GM20000 (cell line): ENCODE measurements around the gene CHRM1.

Source experiments
- DNase-seq: peaks from one replicate; pipeline ENCODE4 v3.0.0; 2012; ENCODE audit warnings: low spot score
- TF ChIP-seq, protein P1 (sequence below): IDR thresholded peaks from 2 replicates; pipeline ENCODE4 v1.5.1; 2012; ENCODE audit warnings: mild to moderate bottlenecking, control low read depth; ENCODE audit errors: extremely low read depth, missing control alignments

Gene CHRM1

DNA sequence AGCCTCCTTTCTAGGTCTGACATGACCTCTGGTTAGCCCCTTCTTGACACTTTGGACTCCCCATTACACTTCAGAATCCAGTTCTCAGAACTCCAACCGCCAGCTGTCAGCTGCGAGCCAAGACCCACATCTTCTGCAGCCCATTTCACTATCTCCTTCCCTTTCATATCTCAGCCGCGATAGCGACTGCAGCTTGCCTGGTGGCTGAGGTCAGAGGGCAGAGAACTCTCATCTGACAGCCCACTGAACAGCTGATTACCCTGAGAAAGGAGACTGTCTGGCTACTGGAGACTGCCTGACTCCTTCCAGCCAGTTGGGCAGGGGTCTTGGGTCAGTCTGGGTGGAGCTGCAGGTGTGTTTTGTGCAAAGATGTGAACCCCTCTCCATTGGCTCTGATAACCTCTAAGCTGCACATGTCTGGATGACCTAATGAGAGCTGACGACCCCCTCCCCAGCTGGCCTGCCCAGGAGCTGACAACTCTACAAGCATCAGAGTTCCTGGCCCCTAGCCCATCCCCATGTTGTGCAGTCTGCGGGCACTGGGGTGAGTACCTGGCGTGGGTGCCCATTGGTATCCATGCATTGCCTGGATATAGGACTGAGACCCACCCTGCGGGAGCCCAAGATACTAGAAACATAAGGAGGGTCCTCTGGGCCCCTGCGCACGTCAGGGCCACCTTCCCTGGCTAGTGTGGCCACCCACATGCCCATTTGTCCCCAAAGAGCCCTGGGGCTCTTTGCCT, 1.1 kb downstream of the CHRM1 start:
- TF ChIP-seq, protein P1, sequence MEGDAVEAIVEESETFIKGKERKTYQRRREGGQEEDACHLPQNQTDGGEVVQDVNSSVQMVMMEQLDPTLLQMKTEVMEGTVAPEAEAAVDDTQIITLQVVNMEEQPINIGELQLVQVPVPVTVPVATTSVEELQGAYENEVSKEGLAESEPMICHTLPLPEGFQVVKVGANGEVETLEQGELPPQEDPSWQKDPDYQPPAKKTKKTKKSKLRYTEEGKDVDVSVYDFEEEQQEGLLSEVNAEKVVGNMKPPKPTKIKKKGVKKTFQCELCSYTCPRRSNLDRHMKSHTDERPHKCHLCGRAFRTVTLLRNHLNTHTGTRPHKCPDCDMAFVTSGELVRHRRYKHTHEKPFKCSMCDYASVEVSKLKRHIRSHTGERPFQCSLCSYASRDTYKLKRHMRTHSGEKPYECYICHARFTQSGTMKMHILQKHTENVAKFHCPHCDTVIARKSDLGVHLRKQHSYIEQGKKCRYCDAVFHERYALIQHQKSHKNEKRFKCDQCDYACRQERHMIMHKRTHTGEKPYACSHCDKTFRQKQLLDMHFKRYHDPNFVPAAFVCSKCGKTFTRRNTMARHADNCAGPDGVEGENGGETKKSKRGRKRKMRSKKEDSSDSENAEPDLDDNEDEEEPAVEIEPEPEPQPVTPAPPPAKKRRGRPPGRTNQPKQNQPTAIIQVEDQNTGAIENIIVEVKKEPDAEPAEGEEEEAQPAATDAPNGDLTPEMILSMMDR: no peak
- no peak for DNase-seq

DNA sequence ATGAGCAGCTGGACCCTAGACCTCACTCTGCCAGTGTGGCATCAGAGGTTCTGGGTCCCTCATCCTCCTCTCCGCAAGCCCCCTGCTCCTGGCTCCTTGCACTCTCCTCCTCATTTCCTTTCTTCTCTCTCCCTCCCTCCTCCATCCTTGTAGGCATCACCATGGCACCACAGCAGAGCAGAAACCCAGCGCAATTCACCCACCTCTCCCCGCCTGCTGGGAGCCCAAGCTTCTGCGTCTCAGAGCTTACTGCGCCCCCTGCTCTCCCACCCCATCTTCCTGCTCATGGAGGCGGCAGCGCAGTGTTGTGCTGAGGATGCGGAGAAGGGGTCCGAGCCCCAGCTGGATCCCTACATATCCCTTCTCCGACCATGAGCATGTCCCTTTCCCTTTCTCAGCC, 1.7 kb downstream of the CHRM1 start:
- TF ChIP-seq, protein P1: no peak
- no peak for DNase-seq

DNA sequence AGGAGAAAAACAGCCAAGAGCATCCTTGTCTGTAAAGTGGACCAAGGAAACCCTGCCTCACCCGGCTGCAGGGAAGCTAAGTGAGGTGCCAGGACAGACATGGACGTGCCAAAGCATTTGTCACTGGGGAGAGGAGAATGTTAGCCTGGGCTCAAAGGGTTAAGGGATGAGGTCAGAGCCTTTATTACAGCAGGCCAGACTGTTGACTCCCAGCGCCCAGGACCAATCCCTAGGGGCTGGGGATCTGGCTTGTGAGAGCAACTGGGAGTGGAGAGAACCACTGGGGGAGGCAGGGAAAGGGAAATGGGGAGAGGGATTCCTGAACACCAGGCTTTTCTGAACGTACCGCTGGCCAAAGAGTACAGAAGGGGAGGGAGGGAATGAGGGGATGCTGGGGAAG, 2.6 kb downstream of the CHRM1 start:
- DNase-seq: no peak
- TF ChIP-seq, protein P1: no peak

DNA sequence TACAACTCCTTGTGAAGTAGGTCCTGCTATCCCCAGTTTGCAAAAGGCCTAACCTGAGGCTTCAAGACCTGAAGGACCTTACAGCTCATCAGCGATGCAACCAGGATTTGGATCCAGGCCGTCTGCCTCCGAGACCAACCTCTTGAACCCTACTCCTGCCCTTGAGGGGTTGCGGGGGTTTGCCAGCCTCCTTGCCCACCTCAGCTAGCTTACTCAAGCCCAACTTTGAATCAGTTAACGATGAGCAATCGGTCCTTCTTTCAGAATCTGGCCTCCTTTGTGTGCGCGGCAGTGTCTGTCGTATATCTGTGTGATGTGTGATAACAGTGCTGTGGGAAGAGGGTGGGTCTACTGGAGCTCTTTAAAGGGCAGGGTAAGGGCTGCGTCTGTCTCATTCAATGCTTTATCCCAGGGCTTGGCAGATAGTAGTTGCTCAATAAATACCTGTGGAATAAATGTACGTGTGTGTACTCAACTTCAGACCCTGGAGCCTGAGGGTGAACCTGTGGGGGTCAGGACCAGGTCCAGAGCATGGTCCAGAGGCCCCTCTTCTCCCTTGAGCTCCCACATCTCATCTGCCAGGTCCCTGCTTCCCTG, 3.2 kb downstream of the CHRM1 start:
- DNase-seq: no peak
- TF ChIP-seq, protein P1: no peak

DNA sequence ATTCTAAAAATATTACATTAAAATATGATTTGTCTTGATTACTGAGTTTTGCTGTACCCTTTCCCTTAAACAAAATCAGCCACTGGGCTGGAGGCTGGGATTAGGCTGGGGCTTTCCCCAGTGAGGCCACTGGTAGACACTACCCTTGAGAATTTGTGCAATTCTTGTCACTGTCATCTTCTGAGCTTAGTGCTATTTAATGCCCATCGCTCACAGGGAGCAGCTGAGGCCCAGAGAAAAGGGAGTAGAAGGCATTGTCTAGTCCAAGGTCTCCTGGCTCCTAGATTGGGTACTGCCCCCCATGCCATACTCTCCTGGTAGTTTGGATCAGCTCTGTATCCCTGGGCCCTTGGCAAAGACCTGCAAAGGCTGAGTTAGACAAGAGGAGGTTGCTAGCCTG, 6.7 kb downstream of the CHRM1 start:
- DNase-seq: no peak
- TF ChIP-seq, protein P1: no peak

DNA sequence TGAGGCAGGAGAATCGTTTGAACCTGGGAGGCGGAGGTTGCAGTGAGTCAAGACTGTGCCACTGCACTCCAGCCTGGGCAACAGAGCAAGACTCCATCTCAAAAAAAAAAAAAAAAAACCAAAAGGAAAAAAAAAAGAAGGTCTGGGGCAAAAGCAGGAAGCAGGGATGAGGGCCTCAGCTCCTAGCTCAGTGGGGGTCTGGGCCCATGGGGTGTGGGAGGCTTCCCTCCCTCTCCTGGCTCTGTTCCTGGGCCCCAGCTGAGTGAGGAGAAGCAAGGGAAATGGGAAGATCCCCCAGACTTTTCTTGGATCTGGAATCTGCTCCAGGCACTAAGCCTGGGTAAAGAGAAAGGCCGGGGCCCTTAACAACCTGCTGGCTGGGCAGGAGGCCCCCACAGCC, 8.9 kb downstream of the CHRM1 start:
- TF ChIP-seq, protein P1: no peak
- no peak for DNase-seq
